GM23338 (cell line): ENCODE measurements around the gene MPPED1.

Source experiments
- EZH2 ChIP-seq: fragments of 200-600 bp; sonication (generic); IDR thresholded peaks from one replicate; pipeline ENCODE4 v1.8.0; 2017; ENCODE audit warnings: antibody characterized with exemption, mild to moderate bottlenecking, low read depth; ENCODE audit not compliant: unreplicated experiment
- EZH2phosphoT487 ChIP-seq: fragments of 200-600 bp; sonication (generic); IDR thresholded peaks from one replicate; pipeline ENCODE4 v1.8.1; 2018; ENCODE audit warnings: antibody characterized with exemption; ENCODE audit not compliant: unreplicated experiment
- TF ChIP-seq, protein P1 (sequence below), 2 experiments: fragments of 200-600 bp in 1 of 2; sonication (generic) in 1 of 2; conservative IDR thresholded peaks; 2 replicates each; pipeline versions ENCODE4 v1.5.1 to v1.6.1; 2016 to 2017; ENCODE audit warnings: antibody characterized with exemption in 2 of 2, low read depth in 2 of 2, mild to moderate bottlenecking in 2 of 2, moderate library complexity in 1 of 2
- TF ChIP-seq, protein P2 (sequence below): IDR thresholded peaks from 2 replicates; pipeline ENCODE4 v1.6.1; 2016; ENCODE audit warnings: antibody characterized with exemption

DNA sequence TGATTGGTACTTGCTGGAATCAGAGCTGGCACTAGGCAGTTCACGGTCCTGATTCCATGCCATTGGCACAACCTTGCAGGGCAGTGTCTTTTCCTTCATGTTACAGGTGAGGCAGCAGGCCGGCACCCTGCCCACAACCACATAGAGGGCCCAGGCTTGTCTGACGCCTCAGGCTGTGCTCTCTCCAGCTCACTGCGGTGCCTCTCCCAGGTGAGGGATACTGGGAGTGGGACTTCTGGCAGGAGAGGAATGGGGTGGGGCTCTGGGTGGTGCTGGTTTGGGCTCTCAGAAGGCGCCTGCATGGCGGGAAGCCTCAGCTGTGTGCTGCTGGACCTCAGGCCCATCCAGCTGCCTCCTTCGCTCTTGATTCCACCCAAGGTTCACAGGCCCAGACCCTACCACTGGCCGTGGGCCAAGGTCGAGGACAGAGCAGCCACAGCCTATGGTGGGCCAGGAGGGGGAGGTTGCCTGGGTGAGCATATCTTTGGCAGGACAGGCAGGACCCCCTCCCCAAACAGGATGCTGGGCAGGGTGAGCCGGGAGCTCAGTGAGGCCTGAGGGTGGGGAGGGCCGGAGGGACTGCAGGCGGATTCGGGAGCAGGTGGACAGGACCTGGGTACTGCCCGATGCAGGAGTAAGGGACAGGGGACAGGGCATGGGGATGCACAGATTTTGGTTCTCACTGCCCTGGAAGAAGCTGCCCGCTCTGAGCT, 7.0 kb upstream of the MPPED1 start:
- TF ChIP-seq EZH2phosphoT487 (no peak), EZH2 (no peak)
- TF ChIP-seq, protein P1, sequence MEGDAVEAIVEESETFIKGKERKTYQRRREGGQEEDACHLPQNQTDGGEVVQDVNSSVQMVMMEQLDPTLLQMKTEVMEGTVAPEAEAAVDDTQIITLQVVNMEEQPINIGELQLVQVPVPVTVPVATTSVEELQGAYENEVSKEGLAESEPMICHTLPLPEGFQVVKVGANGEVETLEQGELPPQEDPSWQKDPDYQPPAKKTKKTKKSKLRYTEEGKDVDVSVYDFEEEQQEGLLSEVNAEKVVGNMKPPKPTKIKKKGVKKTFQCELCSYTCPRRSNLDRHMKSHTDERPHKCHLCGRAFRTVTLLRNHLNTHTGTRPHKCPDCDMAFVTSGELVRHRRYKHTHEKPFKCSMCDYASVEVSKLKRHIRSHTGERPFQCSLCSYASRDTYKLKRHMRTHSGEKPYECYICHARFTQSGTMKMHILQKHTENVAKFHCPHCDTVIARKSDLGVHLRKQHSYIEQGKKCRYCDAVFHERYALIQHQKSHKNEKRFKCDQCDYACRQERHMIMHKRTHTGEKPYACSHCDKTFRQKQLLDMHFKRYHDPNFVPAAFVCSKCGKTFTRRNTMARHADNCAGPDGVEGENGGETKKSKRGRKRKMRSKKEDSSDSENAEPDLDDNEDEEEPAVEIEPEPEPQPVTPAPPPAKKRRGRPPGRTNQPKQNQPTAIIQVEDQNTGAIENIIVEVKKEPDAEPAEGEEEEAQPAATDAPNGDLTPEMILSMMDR (conservative IDR thresholded peaks at IDR 0.05; ENCODE audit: low read depth in 2 of 2) = no peak
- TF ChIP-seq, protein P2, sequence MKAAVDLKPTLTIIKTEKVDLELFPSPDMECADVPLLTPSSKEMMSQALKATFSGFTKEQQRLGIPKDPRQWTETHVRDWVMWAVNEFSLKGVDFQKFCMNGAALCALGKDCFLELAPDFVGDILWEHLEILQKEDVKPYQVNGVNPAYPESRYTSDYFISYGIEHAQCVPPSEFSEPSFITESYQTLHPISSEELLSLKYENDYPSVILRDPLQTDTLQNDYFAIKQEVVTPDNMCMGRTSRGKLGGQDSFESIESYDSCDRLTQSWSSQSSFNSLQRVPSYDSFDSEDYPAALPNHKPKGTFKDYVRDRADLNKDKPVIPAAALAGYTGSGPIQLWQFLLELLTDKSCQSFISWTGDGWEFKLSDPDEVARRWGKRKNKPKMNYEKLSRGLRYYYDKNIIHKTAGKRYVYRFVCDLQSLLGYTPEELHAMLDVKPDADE = no peak
